ENCODE measurements around the gene PLEKHM1.
"Not testable (repeated sequence)": the region's sequence is repeated elsewhere in the genome, so short reads cannot be mapped to it uniquely, and the experiment has no call there.

DNA sequence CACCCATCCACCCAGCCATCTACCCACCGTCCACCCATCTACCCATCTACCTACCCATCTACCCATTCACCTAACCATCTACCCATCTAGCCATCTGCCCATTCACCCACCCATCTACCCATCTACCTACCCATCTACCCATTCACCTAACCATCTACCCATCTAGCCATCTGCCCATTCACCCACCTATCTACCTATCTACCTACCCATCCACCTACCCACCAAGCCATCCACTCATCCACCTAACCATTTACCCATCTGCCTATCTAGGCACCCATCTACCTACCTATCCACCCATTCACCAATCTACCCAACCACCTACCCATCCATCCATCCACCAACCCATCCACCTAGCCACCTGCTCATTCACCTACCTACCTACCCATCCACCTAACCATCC, 41.3 kb downstream of the PLEKHM1 start:
- not testable (repeated sequence) for TF ChIP-seq CTCF, POLR2A (IDR thresholded peaks at IDR 0.05)

Data from heart left ventricle (tissue), 13 donors.